Measurements from ENCODE around the gene PLEKHM3.
"Not testable (repeated sequence)": the region's sequence is repeated elsewhere in the genome, so short reads cannot be mapped to it uniquely, and the experiment has no call there.

Gene PLEKHM3

DNA sequence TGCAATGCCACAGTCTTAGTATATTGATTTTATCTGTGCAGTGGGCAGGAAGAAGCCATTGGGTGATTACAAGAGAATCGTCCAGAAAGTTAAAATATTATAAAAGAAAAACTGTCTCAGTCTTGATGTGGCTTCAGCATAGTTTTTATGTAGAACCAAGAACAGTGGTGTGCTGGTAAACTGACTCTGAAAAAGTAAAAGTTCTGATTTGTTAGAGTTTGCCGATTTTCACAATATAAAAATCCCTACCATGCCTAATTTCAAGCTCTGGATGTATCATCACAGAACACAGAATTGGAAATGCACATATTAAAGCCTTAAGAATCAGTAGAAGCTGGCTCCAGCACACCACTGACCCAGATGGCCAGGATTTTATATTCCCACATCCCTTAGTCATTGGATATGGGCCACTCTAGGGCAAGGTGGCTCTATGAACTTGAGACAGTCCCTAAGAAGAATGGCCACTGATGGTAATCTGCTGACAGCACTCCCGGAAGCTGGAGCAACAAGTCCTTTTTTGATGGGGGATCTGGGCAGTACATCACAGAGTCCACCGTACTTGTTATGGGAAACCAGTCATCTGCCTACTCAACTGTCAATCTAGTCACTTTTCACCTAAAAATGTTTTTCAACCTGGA, 9.3 kb upstream of the PLEKHM3 start:
- POLR2A ChIA-PET, result no interaction called here
- TF ChIP-seq SP1 (IDR thresholded peaks at IDR 0.05) (no peak), ZNF384 (IDR thresholded peaks at IDR 0.05) (no peak), FOXM1 (IDR thresholded peaks at IDR 0.05; ENCODE audit: borderline replicate concordance) (no peak), FOXK2 (IDR thresholded peaks at IDR 0.05) (no peak)
- DNase-seq (ENCODE audit: extremely low spot score), result no peak
- CTCF ChIA-PET, result interaction anchor here (1.6 kb wide), 1 partner anchor 289 kb away, joined by 8 read pairs; no protein-coding TSS in a partner anchor

- ChIA-PET POLR2A (interaction anchor here (1.0 kb wide), 1 partner anchor 9 kb away, joined by 3 read pairs; the partner anchor contains the start of gene PLEKHM3), CTCF (interaction anchor here (1.6 kb wide), 1 partner anchor 288 kb away, joined by 8 read pairs; no protein-coding TSS in a partner anchor)
- TF ChIP-seq, protein P1, sequence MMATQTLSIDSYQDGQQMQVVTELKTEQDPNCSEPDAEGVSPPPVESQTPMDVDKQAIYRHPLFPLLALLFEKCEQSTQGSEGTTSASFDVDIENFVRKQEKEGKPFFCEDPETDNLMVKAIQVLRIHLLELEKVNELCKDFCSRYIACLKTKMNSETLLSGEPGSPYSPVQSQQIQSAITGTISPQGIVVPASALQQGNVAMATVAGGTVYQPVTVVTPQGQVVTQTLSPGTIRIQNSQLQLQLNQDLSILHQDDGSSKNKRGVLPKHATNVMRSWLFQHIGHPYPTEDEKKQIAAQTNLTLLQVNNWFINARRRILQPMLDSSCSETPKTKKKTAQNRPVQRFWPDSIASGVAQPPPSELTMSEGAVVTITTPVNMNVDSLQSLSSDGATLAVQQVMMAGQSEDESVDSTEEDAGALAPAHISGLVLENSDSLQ (IDR thresholded peaks at IDR 0.05), result peak; percentile 65
- no peak for TF ChIP-seq LEF1 (IDR thresholded peaks at IDR 0.05; ENCODE audit: borderline replicate concordance)
- TF ChIP-seq L3MBTL2 (conservative IDR thresholded peaks at IDR 0.05), result no peak
- peak; percentile 39 for DNase-seq (ENCODE audit: extremely low spot score)
These were observed 8.6 kb upstream of the PLEKHM3 start for GRCh38 chr2:208033701-208034502.

DNA sequence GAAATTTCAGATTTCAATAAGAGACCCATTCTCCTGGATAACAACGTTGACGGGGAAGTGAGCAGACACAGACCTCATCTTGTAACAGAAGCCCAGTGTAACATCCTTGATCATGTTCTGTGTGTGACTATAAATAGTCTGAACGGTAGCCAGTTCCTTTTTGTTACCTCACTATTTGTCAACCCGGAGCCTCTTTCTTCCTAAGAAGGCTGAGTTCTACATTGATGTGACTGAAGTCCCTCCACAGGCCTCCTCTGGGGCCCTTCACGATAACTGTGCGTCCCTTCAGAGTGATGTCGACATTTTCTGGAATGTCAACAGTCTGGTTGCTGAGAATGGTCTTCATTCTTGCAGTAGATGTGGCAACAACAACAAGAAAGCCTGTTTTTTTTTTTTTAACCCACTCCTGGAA, 6.3 kb upstream of the PLEKHM3 start:
- TF ChIP-seq ELF4 (IDR thresholded peaks at IDR 0.05), result no peak
- no peak for TF ChIP-seq FOXA1 (IDR thresholded peaks at IDR 0.05)
- no peak for TF ChIP-seq FOXK2 (IDR thresholded peaks at IDR 0.05)
- TF ChIP-seq ARNT (IDR thresholded peaks at IDR 0.05), result no peak
- no peak for TF ChIP-seq BHLHE40 (IDR thresholded peaks at IDR 0.05; ENCODE audit: borderline replicate concordance)
- no peak for TF ChIP-seq NFRKB (IDR thresholded peaks at IDR 0.05)
- TF ChIP-seq FOXM1 (IDR thresholded peaks at IDR 0.05; ENCODE audit: borderline replicate concordance), result no peak
- no peak for TF ChIP-seq HDGF (IDR thresholded peaks at IDR 0.05; ENCODE audit: borderline replicate concordance)
- TF ChIP-seq L3MBTL2 (conservative IDR thresholded peaks at IDR 0.05), result no peak
- TF ChIP-seq SP1 (IDR thresholded peaks at IDR 0.05), result no peak
- no peak for TF ChIP-seq TARDBP (IDR thresholded peaks at IDR 0.05)
- TF ChIP-seq CTBP1 (IDR thresholded peaks at IDR 0.05; ENCODE audit: borderline replicate concordance), result no peak
- no peak for TF ChIP-seq SUZ12 (IDR thresholded peaks at IDR 0.05)
- no peak for TF ChIP-seq ZNF384 (IDR thresholded peaks at IDR 0.05)
- ChIA-PET POLR2A (no interaction called here), CTCF (interaction anchor here (1.2 kb wide), 1 partner anchor 9 kb away, joined by 5 read pairs; no protein-coding TSS in a partner anchor)
- DNase-seq (ENCODE audit: extremely low spot score), result no peak

DNA sequence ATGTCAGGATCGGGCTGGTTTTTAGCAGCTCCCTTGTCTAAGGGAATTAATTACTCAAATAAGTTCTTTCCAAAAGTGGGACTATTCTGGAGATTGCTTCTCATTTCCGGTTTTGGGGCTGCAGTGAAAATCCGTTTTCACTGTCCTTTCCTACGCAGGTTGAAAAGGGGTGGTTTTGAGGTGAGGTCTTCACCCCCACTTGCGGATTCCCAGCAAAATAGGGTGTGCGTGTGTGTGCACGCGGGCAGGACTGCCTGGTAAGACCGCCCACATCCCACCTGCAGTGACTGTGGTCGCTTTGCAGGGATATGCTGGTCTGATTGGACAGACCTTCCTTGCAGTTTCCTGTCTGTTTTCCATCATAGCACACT, 472 bp upstream of the PLEKHM3 start:
- TF ChIP-seq TARDBP (IDR thresholded peaks at IDR 0.05) (no peak), L3MBTL2 (conservative IDR thresholded peaks at IDR 0.05) (peak; percentile 29; the same call in 1 of the 2 replicates), BHLHE40 (IDR thresholded peaks at IDR 0.05; ENCODE audit: borderline replicate concordance) (no peak)
- ChIA-PET POLR2A (interaction anchor here (1.0 to 1.7 kb wide), 5 partner anchors 8 to 400 kb away, joined by 3 to 6 read pairs (median 4); partner anchors contain the start of genes CCNYL1 and METTL21A), CTCF (no interaction called here)
- DNase-seq (ENCODE audit: extremely low spot score), result peak; percentile 19

DNA sequence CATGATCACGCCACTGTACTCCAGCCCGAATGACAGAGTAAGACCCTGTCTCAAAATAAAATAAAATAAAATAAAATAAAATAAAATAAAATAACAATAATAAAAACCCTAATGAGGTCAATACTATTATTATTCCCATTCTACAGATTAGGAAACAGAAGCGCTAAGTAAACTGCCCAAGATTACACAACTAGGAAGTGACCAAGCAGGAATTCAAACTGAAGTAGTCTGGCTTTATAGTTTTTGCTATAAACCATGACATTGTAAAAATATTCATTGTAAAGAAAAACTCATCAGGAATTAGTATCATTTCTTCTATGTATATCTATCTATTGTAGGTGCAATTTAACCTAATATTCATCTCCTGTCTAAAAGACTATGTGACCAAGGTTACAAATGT, 1.2 kb downstream of the PLEKHM3 start:
- TF ChIP-seq ARNT (IDR thresholded peaks at IDR 0.05) (no peak), TARDBP (IDR thresholded peaks at IDR 0.05) (no peak), FOXM1 (IDR thresholded peaks at IDR 0.05; ENCODE audit: borderline replicate concordance) (no peak), ZNF384 (IDR thresholded peaks at IDR 0.05) (no peak)
- TF ChIP-seq, protein P1 (IDR thresholded peaks at IDR 0.05), result no peak
- POLR2A ChIA-PET, result interaction anchor here (1.6 kb wide), 1 partner anchor 10 kb away, joined by 3 read pairs; no protein-coding TSS in a partner anchor
- CTCF ChIA-PET, result no interaction called here
- no peak for DNase-seq (ENCODE audit: extremely low spot score)

DNA sequence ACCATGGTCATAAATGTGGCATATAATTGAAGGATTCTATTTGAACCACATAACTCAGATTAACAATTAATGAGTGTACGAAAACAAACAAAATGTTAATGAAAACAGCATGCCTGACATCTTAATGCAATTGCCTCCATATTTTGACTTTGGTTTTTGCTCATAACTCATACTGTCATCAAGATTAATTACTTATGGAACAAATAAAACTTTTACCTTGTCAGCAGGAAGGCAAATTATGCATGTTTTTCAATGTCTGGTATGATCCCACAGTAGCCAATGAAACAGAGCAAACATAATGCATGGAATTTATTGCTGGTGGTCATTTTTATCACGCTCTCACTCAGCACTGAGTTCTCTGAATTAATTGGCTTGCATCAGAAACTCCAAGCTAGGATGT, 5.1 kb downstream of the PLEKHM3 start:
- TF ChIP-seq SUZ12 (IDR thresholded peaks at IDR 0.05) (no peak), ARNT (IDR thresholded peaks at IDR 0.05) (no peak), CTBP1 (IDR thresholded peaks at IDR 0.05; ENCODE audit: borderline replicate concordance) (0 out of 2 replicates have a peak, but pooled peaks have one; percentile 44)
- TF ChIP-seq, protein P1 (IDR thresholded peaks at IDR 0.05), result peak; percentile 91
- ChIA-PET CTCF (no interaction called here), POLR2A (no interaction called here)
- no peak for DNase-seq (ENCODE audit: extremely low spot score)

- DNase-seq (ENCODE audit: extremely low spot score); POLR2A ChIA-PET; CTCF ChIA-PET: not testable (repeated sequence)
These were observed 7.1 kb downstream of the PLEKHM3 start for GRCh38 chr2:208018124-208018712.

Measured in HEK293T (cell line).